H9 (cell line): ENCODE data around the gene SPAG6. TPM values are rescaled to one million over a fixed set of nuclear protein-coding genes. Genes with fewer than 3 reads are reported as not detected.

Experiments used
- DNase-seq: peaks from one replicate; pipeline ENCODE4 v3.0.0-alpha.2; 2017
- H2AFZ ChIP-seq: one replicate; pipeline ENCODE4 v1.6.1; 2013; ENCODE audit warnings: mild to moderate bottlenecking, low read length, control low read depth, moderate library complexity
- H2AK5ac ChIP-seq: 2 replicates; pipeline ENCODE4 v1.6.1; 2013; ENCODE audit warnings: low read length, control low read depth, mixed read lengths; ENCODE audit not compliant: insufficient read length
- H2BK120ac ChIP-seq: one replicate; pipeline ENCODE4 v1.6.1; 2013; ENCODE audit warnings: low read depth, mild to moderate bottlenecking, low read length, control low read depth, inconsistent platforms; ENCODE audit not compliant: poor library complexity, severe bottlenecking
- H2BK12ac ChIP-seq: 2 replicates; pipeline ENCODE4 v1.6.1; 2013; ENCODE audit warnings: low read length, control low read depth, mixed read lengths, low read depth; ENCODE audit not compliant: insufficient read length
- H2BK15ac ChIP-seq: 2 replicates; pipeline ENCODE4 v1.6.1; 2013; ENCODE audit warnings: low read depth, low read length, control low read depth
- H2BK20ac ChIP-seq: one replicate; pipeline ENCODE4 v1.6.1; 2013; ENCODE audit warnings: low read depth, mild to moderate bottlenecking, low read length, control low read depth, inconsistent platforms; ENCODE audit not compliant: poor library complexity, severe bottlenecking
- H2BK5ac ChIP-seq: 2 replicates; pipeline ENCODE4 v1.6.1; 2013; ENCODE audit warnings: low read length, control low read depth, mixed read lengths; ENCODE audit not compliant: insufficient read length
- H3K14ac ChIP-seq: 2 replicates; pipeline ENCODE4 v1.6.1; 2013; ENCODE audit warnings: low read length, control low read depth; ENCODE audit not compliant: insufficient read depth
- H3K18ac ChIP-seq: 2 replicates; pipeline ENCODE4 v1.6.1; 2013; ENCODE audit warnings: low read depth, mild to moderate bottlenecking, mixed read lengths, low read length, control low read depth; ENCODE audit not compliant: insufficient read length
- H3K23ac ChIP-seq: 2 replicates; pipeline ENCODE4 v1.6.1; 2013; ENCODE audit warnings: low read length, control low read depth, mixed read lengths, low read depth; ENCODE audit not compliant: insufficient read length
- H3K23me2 ChIP-seq: 2 replicates; pipeline ENCODE4 v1.6.1; 2013; ENCODE audit warnings: low read depth, mild to moderate bottlenecking, mixed read lengths, low read length, control low read depth; ENCODE audit not compliant: insufficient read length, poor library complexity, severe bottlenecking
- H3K27ac ChIP-seq: 2 replicates; pipeline ENCODE4 v1.5.1; 2013; ENCODE audit warnings: low read length, control low read depth, mixed read lengths, low read depth; ENCODE audit not compliant: insufficient read length
- H3K27me3 ChIP-seq: 2 replicates; pipeline ENCODE4 v1.6.1; 2013; ENCODE audit warnings: low read length, control low read depth, inconsistent platforms; ENCODE audit not compliant: insufficient read depth
- H3K4ac ChIP-seq: 2 replicates; pipeline ENCODE4 v1.6.1; 2013; ENCODE audit warnings: low read depth, mild to moderate bottlenecking, control low read depth, inconsistent platforms, low read length, moderate library complexity
- H3K4me1 ChIP-seq: 2 replicates; pipeline ENCODE4 v1.6.1; 2013; ENCODE audit warnings: low read length, control low read depth, inconsistent platforms; ENCODE audit not compliant: insufficient read depth
- H3K4me2 ChIP-seq: 2 replicates; pipeline ENCODE4 v1.6.1; 2013; ENCODE audit warnings: low read length, control low read depth, mixed read lengths; ENCODE audit not compliant: insufficient read length, insufficient read depth
- H3K56ac ChIP-seq: 2 replicates; pipeline ENCODE4 v1.6.1; 2013; ENCODE audit warnings: low read depth, mild to moderate bottlenecking, mixed read lengths, low read length, control low read depth; ENCODE audit not compliant: insufficient read length
- H3K79me1 ChIP-seq: 2 replicates; pipeline ENCODE4 v1.6.1; 2013; ENCODE audit warnings: low read depth, mild to moderate bottlenecking, moderate library complexity, low read length, control low read depth, inconsistent platforms; ENCODE audit not compliant: insufficient read depth, poor library complexity, severe bottlenecking
- H3K79me2 ChIP-seq: 2 replicates; pipeline ENCODE4 v1.6.1; 2013; ENCODE audit warnings: low read length, control low read depth, inconsistent platforms; ENCODE audit not compliant: insufficient read depth
- H3K9ac ChIP-seq: 2 replicates; pipeline ENCODE4 v1.6.1; 2013; ENCODE audit warnings: low read length, control low read depth, mixed read lengths; ENCODE audit not compliant: insufficient read length; ENCODE audit errors: extremely low read depth
- H3K9me3 ChIP-seq: one replicate; pipeline ENCODE4 v1.6.1; 2013; ENCODE audit warnings: low read depth, low read length, inconsistent platforms; ENCODE audit not compliant: control insufficient read depth
- H3T11ph ChIP-seq: one replicate; pipeline ENCODE4 v1.6.1; 2013; ENCODE audit warnings: mild to moderate bottlenecking, low read length, control low read depth, inconsistent platforms
- H4K20me1 ChIP-seq: one replicate; pipeline ENCODE4 v1.6.1; 2013; ENCODE audit not compliant: control insufficient read depth, insufficient read length, insufficient read depth
- H4K5ac ChIP-seq: 2 replicates; pipeline ENCODE4 v1.6.1; 2013; ENCODE audit warnings: low read depth, mild to moderate bottlenecking, mixed read lengths, low read length, control low read depth; ENCODE audit not compliant: insufficient read length
- H4K8ac ChIP-seq: replicated peaks from 2 replicates; pipeline ENCODE4 v1.6.1; 2013; ENCODE audit warnings: low read length, control low read depth, mixed read lengths, low read depth; ENCODE audit not compliant: insufficient read length
- H4K91ac ChIP-seq: 2 replicates; pipeline ENCODE4 v1.6.1; 2013; ENCODE audit warnings: low read depth, mild to moderate bottlenecking, moderate library complexity, mixed read lengths, low read length, control low read depth; ENCODE audit not compliant: insufficient read length
- H3K27ac Mint-ChIP-seq, 3 experiments: 2 replicates in 2 of 3; 3 replicates in 1 of 3; pipeline ENCODE4 v1.8.0; 2020 to 2021; ENCODE audit warnings: mixed read lengths in 3 of 3, mild to moderate bottlenecking in 1 of 3, moderate library complexity in 1 of 3
- H3K27me3 Mint-ChIP-seq: 2 replicates; pipeline ENCODE4 v1.8.0; 2021; ENCODE audit warnings: low read depth, mild to moderate bottlenecking, moderate library complexity, mixed read lengths
- H3K36me3 Mint-ChIP-seq, 3 experiments: 2 replicates in 2 of 3; 3 replicates in 1 of 3; pipeline ENCODE4 v1.8.0; 2020 to 2021; ENCODE audit warnings: low read depth in 3 of 3, mixed read lengths in 3 of 3; ENCODE audit not compliant: insufficient read depth in 1 of 3
- H3K4me1 Mint-ChIP-seq, 2 experiments: 2 replicates each; pipeline ENCODE4 v1.8.0; 2020; ENCODE audit warnings: mixed read lengths in 2 of 2
- H3K4me3 Mint-ChIP-seq, 2 experiments: 2 replicates in 1 of 2; 3 replicates in 1 of 2; pipeline ENCODE4 v1.8.0; 2020 to 2021; ENCODE audit warnings: mild to moderate bottlenecking in 2 of 2, mixed read lengths in 2 of 2, moderate library complexity in 1 of 2
- H3K9me3 Mint-ChIP-seq, 2 experiments: 2 replicates in 1 of 2; 3 replicates in 1 of 2; pipeline ENCODE4 v1.8.0; 2020; ENCODE audit warnings: mild to moderate bottlenecking in 2 of 2, mixed read lengths in 2 of 2, moderate library complexity in 1 of 2
- WGBS: extraction: QIAGEN DNeasy Blood & Tissue Kit; methylation state at CpG from one replicate; pipeline ENCODE4 v1.1.7; 2013; ENCODE audit warnings: missing lambda C conversion rate, low lambda C conversion rate, mixed read lengths; ENCODE audit not compliant: insufficient read length; ENCODE audit errors: extremely low coverage; 5-methylcytosine and 5-hydroxymethylcytosine counted together
- total RNA-seq: library from RNA; stranded (reverse); gene quantifications from 2 replicates; pipeline ENCODE4 v1.2.1, GENCODE V29; 2021
- TF ChIP-seq, protein P1 (sequence below): fragments of 200-600 bp; sonication (generic); conservative IDR thresholded peaks from 3 replicates; pipeline ENCODE4 v1.8.0; 2021; ENCODE audit warnings: antibody characterized with exemption, mild to moderate bottlenecking

SPAG6 gene
- total RNA-seq, 1 experiment from 2014 or later, result 0.24 TPM

- H3K36me3 Mint-ChIP-seq, result no peaks in the 10 kb centered on the region
- H3K27ac ChIP-seq, result no peak overlapping the region
- no peak overlapping the region for H3T11ph ChIP-seq
- H3K4me1 ChIP-seq, result peaks cover 2% of the 10 kb centered on the region; the same call in 1 of the 2 replicates
- no peak overlapping the region for H3K14ac ChIP-seq
- no CpG with 5 or more reads among the region's 3 CpGs for WGBS
- no peak overlapping the region for H3K9ac ChIP-seq
- no peak for DNase-seq
- H2BK5ac ChIP-seq, result no peak overlapping the region
- no peak overlapping the region for H2BK15ac ChIP-seq
- no peak overlapping the region for H4K8ac ChIP-seq
- no peak overlapping the region for H3K4me3 Mint-ChIP-seq
- no peak overlapping the region for H2AK5ac ChIP-seq
- H2BK12ac ChIP-seq, result no peak overlapping the region
- no peaks in the 10 kb centered on the region for H4K20me1 ChIP-seq
- no peaks in the 10 kb centered on the region for H3K9me3 ChIP-seq
- H3K4me1 Mint-ChIP-seq, result peaks cover 10 to 11% of the 10 kb centered on the region in 2 experiments
- H3K27me3 ChIP-seq, result no peaks in the 10 kb centered on the region
- no peaks in the 10 kb centered on the region for H3K23me2 ChIP-seq
- peaks cover 2% of the 10 kb centered on the region; the same call in 1 of the 2 replicates for H3K27me3 Mint-ChIP-seq
- H2BK120ac ChIP-seq, result no peak overlapping the region
- no peak overlapping the region for H3K18ac ChIP-seq
- H3K23ac ChIP-seq, result no peak overlapping the region
- peak overlapping the region in 1 of 3 experiments; percentile 8; a peak in 2 of 7 replicates for H3K27ac Mint-ChIP-seq
- no peaks in the 10 kb centered on the region for H3K9me3 Mint-ChIP-seq
- no peaks in the 10 kb centered on the region for H3K79me1 ChIP-seq
- no peaks in the 10 kb centered on the region for H3K79me2 ChIP-seq
- H4K5ac ChIP-seq, result no peak overlapping the region
- H4K91ac ChIP-seq, result no peak overlapping the region
- TF ChIP-seq, protein P1, sequence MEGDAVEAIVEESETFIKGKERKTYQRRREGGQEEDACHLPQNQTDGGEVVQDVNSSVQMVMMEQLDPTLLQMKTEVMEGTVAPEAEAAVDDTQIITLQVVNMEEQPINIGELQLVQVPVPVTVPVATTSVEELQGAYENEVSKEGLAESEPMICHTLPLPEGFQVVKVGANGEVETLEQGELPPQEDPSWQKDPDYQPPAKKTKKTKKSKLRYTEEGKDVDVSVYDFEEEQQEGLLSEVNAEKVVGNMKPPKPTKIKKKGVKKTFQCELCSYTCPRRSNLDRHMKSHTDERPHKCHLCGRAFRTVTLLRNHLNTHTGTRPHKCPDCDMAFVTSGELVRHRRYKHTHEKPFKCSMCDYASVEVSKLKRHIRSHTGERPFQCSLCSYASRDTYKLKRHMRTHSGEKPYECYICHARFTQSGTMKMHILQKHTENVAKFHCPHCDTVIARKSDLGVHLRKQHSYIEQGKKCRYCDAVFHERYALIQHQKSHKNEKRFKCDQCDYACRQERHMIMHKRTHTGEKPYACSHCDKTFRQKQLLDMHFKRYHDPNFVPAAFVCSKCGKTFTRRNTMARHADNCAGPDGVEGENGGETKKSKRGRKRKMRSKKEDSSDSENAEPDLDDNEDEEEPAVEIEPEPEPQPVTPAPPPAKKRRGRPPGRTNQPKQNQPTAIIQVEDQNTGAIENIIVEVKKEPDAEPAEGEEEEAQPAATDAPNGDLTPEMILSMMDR, result no peak
- H2BK20ac ChIP-seq, result no peak overlapping the region
- H3K56ac ChIP-seq, result no peak overlapping the region
- H3K4me2 ChIP-seq, result no peak overlapping the region
- no peak overlapping the region for H2AFZ ChIP-seq
- H3K4ac ChIP-seq, result no peak overlapping the region
These were observed 33.8 kb downstream of the SPAG6 start for GRCh38 chr10:22379059-22379458.
